Measurements from ENCODE around the gene ZNF346. TPM values are rescaled to one million over a fixed set of nuclear protein-coding genes. Genes with fewer than 3 reads are reported as not detected.

Gene ZNF346
- total and polyA plus RNA-seq, 2 of the 13 experiments (the other 11 are each of a cell fraction or from before 2014, with no cell fraction given) = 8.6 to 19.4 TPM

- TF ChIP-seq ZNF18 (CRISPR knock-in tag; IDR thresholded peaks at IDR 0.05; ENCODE audit: insufficient replicate concordance) = peak; percentile 100
- 0 out of 2 replicates have a peak, but pooled peaks have one; percentile 53 for TF ChIP-seq ZNF317 (CRISPR knock-in tag; IDR thresholded peaks at IDR 0.05)
- TF ChIP-seq ZNF615 (CRISPR knock-in tag; IDR thresholded peaks at IDR 0.05; ENCODE audit: borderline replicate concordance) = 0 out of 2 replicates have a peak, but pooled peaks have one; percentile 59
- TF ChIP-seq PAX8 (CRISPR knock-in tag; IDR thresholded peaks at IDR 0.05; ENCODE audit: borderline replicate concordance) = no peak
- TF ChIP-seq NR2F6 (IDR thresholded peaks at IDR 0.05) = peak; percentile 6; the same call in 1 of the 2 replicates
- TF ChIP-seq NR2F6 (CRISPR knock-in tag; IDR thresholded peaks at IDR 0.05) = 0 out of 2 replicates have a peak, but pooled peaks have one; percentile 33
- 0 out of 2 replicates have a peak, but pooled peaks have one; percentile 35 for TF ChIP-seq NRL (CRISPR knock-in tag; IDR thresholded peaks at IDR 0.05; ENCODE audit: borderline replicate concordance)
- TF ChIP-seq GABPB1 (CRISPR knock-in tag; IDR thresholded peaks at IDR 0.05) = peak; percentile 42; the same call in 1 of the 2 replicates
- 0 out of 2 replicates have a peak, but pooled peaks have one; percentile 30 for TF ChIP-seq MIER3 (CRISPR knock-in tag; IDR thresholded peaks at IDR 0.05; ENCODE audit: borderline replicate concordance)
- peak; percentile 82 for TF ChIP-seq SMYD3 (CRISPR knock-in tag; IDR thresholded peaks at IDR 0.05)
- 0 out of 2 replicates have a peak, but pooled peaks have one; percentile 43 for TF ChIP-seq ZNF263 (CRISPR knock-in tag; IDR thresholded peaks at IDR 0.05)
- TF ChIP-seq GZF1 (CRISPR knock-in tag; IDR thresholded peaks at IDR 0.05) = no peak
- TF ChIP-seq ZNF687 (CRISPR knock-in tag; IDR thresholded peaks at IDR 0.05) = peak; percentile 99
- peak; percentile 35; the same call in 1 of the 2 replicates for TF ChIP-seq THAP11 (CRISPR knock-in tag; IDR thresholded peaks at IDR 0.05)
- 0 out of 2 replicates have a peak, but pooled peaks have one; percentile 32 for TF ChIP-seq ZNF501 (CRISPR knock-in tag; IDR thresholded peaks at IDR 0.05)
- TF ChIP-seq SP5 (CRISPR knock-in tag; IDR thresholded peaks at IDR 0.05; ENCODE audit: borderline replicate concordance, low read depth) = 0 out of 2 replicates have a peak, but pooled peaks have one; percentile 29
- no peak for TF ChIP-seq IRF1 (CRISPR knock-in tag; IDR thresholded peaks at IDR 0.05; ENCODE audit: low read depth)
- peak; percentile 36; the same call in 1 of the 2 replicates for TF ChIP-seq HNF4G (IDR thresholded peaks at IDR 0.05; ENCODE audit: borderline replicate concordance, low read depth, low read length)
- no peak; the same call in 1 of the 2 replicates for TF ChIP-seq HNF4G (CRISPR knock-in tag; IDR thresholded peaks at IDR 0.05; ENCODE audit: borderline replicate concordance, low read depth)
- TF ChIP-seq TFAP4 (IDR thresholded peaks at IDR 0.05; ENCODE audit: borderline replicate concordance, low read depth) = peak; percentile 31; the same call in 1 of the 2 replicates
- no peak for TF ChIP-seq ONECUT2 (CRISPR knock-in tag; IDR thresholded peaks at IDR 0.05)
- peak; percentile 13; the same call in 1 of the 2 replicates for TF ChIP-seq IRF2 (CRISPR knock-in tag; IDR thresholded peaks at IDR 0.05)
Measured at GRCh38 chr5:177105691-177106476, 83.4 kb downstream of the ZNF346 start (continued).
